D341Med (cell line): ENCODE data around the gene PPP1R3G.
"Not testable (repeated sequence)": the region's sequence is repeated elsewhere in the genome, so short reads cannot be mapped to it uniquely, and the experiment has no call there.

Source experiments
- DNase-seq: peaks from one replicate; pipeline ENCODE4 v3.0.0; 2012; ENCODE audit warnings: low spot score

PPP1R3G gene

GRCh38 chr6:5120011-5120410 is 34.9 kb downstream of the PPP1R3G start:
- no peak for DNase-seq

GRCh38 chr6:5120543-5120942 is 35.4 kb downstream of the PPP1R3G start:
- not testable (repeated sequence) for DNase-seq

GRCh38 chr6:5121479-5121878 is 36.3 kb downstream of the PPP1R3G start:
- DNase-seq: no peak

- no peak for DNase-seq
Observed at GRCh38 chr6:5121956-5122355, 36.8 kb downstream of the PPP1R3G start.

GRCh38 chr6:5122504-5123112 is 37.5 kb downstream of the PPP1R3G start:
- no peak for DNase-seq

GRCh38 chr6:5123296-5124143 is 38.4 kb downstream of the PPP1R3G start:
- DNase-seq: no peak

GRCh38 chr6:5124526-5124925 is 39.4 kb downstream of the PPP1R3G start:
- no peak for DNase-seq

GRCh38 chr6:5125152-5126006 is 40.2 kb downstream of the PPP1R3G start:
- no peak for DNase-seq

- DNase-seq: no peak
Observed at GRCh38 chr6:5126214-5126613, 41.1 kb downstream of the PPP1R3G start.

GRCh38 chr6:5127106-5127687 is 42.1 kb downstream of the PPP1R3G start:
- DNase-seq: no peak

GRCh38 chr6:5128351-5128750 is 43.2 kb downstream of the PPP1R3G start:
- DNase-seq: no peak

GRCh38 chr6:5130135-5130866 is 45.2 kb downstream of the PPP1R3G start:
- no peak for DNase-seq

GRCh38 chr6:5132731-5133130 is 47.6 kb downstream of the PPP1R3G start:
- no peak for DNase-seq

- no peak for DNase-seq
Observed at GRCh38 chr6:5133943-5134342, 48.8 kb downstream of the PPP1R3G start.

GRCh38 chr6:5135788-5136376 is 50.7 kb downstream of the PPP1R3G start:
- peak; percentile 72 for DNase-seq

- no peak for DNase-seq
Observed at GRCh38 chr6:5136851-5137250, 51.7 kb downstream of the PPP1R3G start.
